Lower lobe of right lung (tissue), 2 donors: ENCODE data around the gene UBE2O. TPM values are rescaled to one million over a fixed set of nuclear protein-coding genes. Genes with fewer than 3 reads are reported as not detected.

Experiments
- ATAC-seq, 2 donors: fragments of 200-7000 bp; cut with Tn5 transposase; one replicate each; pipeline ENCODE4 v1.9.1; 2020 to 2022; ENCODE audit warnings: mild to moderate bottlenecking in 2 of 2, moderate library complexity in 2 of 2
- DNase-seq: peaks from one replicate; pipeline ENCODE4 v3.0.0-alpha.2; 2020
- H3K27ac ChIP-seq: fragments of 200-600 bp; one replicate; pipeline ENCODE4 v1.8.0; 2022
- H3K27me3 ChIP-seq: fragments of 200-600 bp; one replicate; pipeline ENCODE4 v1.8.0; 2022; ENCODE audit warnings: low read depth
- H3K36me3 ChIP-seq: fragments of 200-600 bp; one replicate; pipeline ENCODE4 v1.8.0; 2022; ENCODE audit warnings: mild to moderate bottlenecking
- H3K4me1 ChIP-seq: fragments of 200-600 bp; one replicate; pipeline ENCODE4 v1.8.0; 2022
- H3K4me3 ChIP-seq: fragments of 200-600 bp; one replicate; pipeline ENCODE4 v1.8.0; 2022; ENCODE audit warnings: mild to moderate bottlenecking
- H3K9me3 ChIP-seq: fragments of 200-600 bp; one replicate; pipeline ENCODE4 v1.8.0; 2022
- CTCF ChIP-seq: fragments of 200-600 bp; IDR thresholded peaks from one replicate; pipeline ENCODE4 v1.8.0; 2022; ENCODE audit warnings: antibody characterized with exemption, mild to moderate bottlenecking
- intact Hi-C: fragments of 100-400 bp; cut with DNase I; formaldehyde crosslinking; loops from one replicate; pipeline ENCODE4 v1.11.0; 2022
- total RNA-seq: library from RNA; stranded (reverse); fragmentation: NEBNext Ultra II Directional; extraction: Animal tissue kit (Norgen Biotek cat#: 25700); gene quantifications from one replicate; pipeline ENCODE4 v1.2.1, GENCODE V29; 2021
- donor health status: DM: no; HTN: yes; CAD: no; lungs with severe emphysema.

UBE2O gene
- total RNA-seq, 1 donor from 2014 or later, result 18.2 TPM

- H3K27ac ChIP-seq, result no peak overlapping the region
- H3K27me3 ChIP-seq, result no peaks in the 10 kb centered on the region
- intact Hi-C loops, result no loop called here
- TF ChIP-seq CTCF, result no peak
- DNase-seq (no peak), ATAC-seq (no peak)
- no peaks in the 10 kb centered on the region for H3K36me3 ChIP-seq
- H3K9me3 ChIP-seq, result no peaks in the 10 kb centered on the region
- peaks cover 10% of the 10 kb centered on the region for H3K4me1 ChIP-seq
- no peak overlapping the region for H3K4me3 ChIP-seq
Measured at GRCh38 chr17:76420356-76421043, 32.5 kb downstream of the UBE2O start.

- intact Hi-C loops, result no loop called here
- Histone ChIP-seq H3K4me3 (no peak overlapping the region), H3K27me3 (no peaks in the 10 kb centered on the region), H3K4me1 (peaks cover 14% of the 10 kb centered on the region), H3K9me3 (no peaks in the 10 kb centered on the region), H3K27ac (no peak overlapping the region), H3K36me3 (no peaks in the 10 kb centered on the region)
- ATAC-seq (peak in 1 of 2 donors; percentile 8), DNase-seq (no peak)
- TF ChIP-seq CTCF, result no peak
Measured at GRCh38 chr17:76419576-76420260, 33.2 kb downstream of the UBE2O start.

GRCh38 chr17:76417499-76418143 lies 35.3 kb downstream of the UBE2O start:
- Histone ChIP-seq H3K36me3 (no peaks in the 10 kb centered on the region), H3K4me1 (peaks cover 23% of the 10 kb centered on the region), H3K4me3 (no peak overlapping the region), H3K27ac (no peak overlapping the region), H3K27me3 (no peaks in the 10 kb centered on the region), H3K9me3 (no peaks in the 10 kb centered on the region)
- no peak for DNase-seq
- no peak for TF ChIP-seq CTCF
- ATAC-seq, result peak in 1 of 2 donors; percentile 17
- intact Hi-C loops, result no loop called here

- ATAC-seq, result no peak
Measured at GRCh38 chr17:76416899-76417298, 36.1 kb downstream of the UBE2O start.

GRCh38 chr17:76416457-76416856 lies 36.5 kb downstream of the UBE2O start:
- DNase-seq (no peak), ATAC-seq (no peak)
- intact Hi-C loops, result no loop called here
- no peak overlapping the region for H3K4me3 ChIP-seq
- no peaks in the 10 kb centered on the region for H3K27me3 ChIP-seq
- no peak for TF ChIP-seq CTCF
- no peaks in the 10 kb centered on the region for H3K36me3 ChIP-seq
- no peak overlapping the region for H3K27ac ChIP-seq
- H3K9me3 ChIP-seq, result no peaks in the 10 kb centered on the region
- H3K4me1 ChIP-seq, result peaks cover 22% of the 10 kb centered on the region

More at GRCh38 chr17:76416899-76417298, 36.1 kb downstream of the UBE2O start:
- no peak for DNase-seq
- intact Hi-C loops, result no loop called here
- Histone ChIP-seq H3K4me1 (peaks cover 23% of the 10 kb centered on the region), H3K36me3 (no peaks in the 10 kb centered on the region), H3K27ac (no peak overlapping the region), H3K9me3 (no peaks in the 10 kb centered on the region), H3K27me3 (no peaks in the 10 kb centered on the region), H3K4me3 (no peak overlapping the region)
- no peak for TF ChIP-seq CTCF
